AG09309 (cell line): ENCODE results near the gene DUSP28.

Experiments
- DNase-seq: peaks from one replicate; pipeline ENCODE4 v3.0.0-alpha.2; 2010; ENCODE audit warnings: low read depth
- H3K4me3 ChIP-seq: 2 replicates; pipeline ENCODE4 v1.5.1; 2011; ENCODE audit warnings: mild to moderate bottlenecking, low read depth, low read length, moderate library complexity; ENCODE audit not compliant: control insufficient read depth
- CTCF ChIP-seq: IDR thresholded peaks from 2 replicates; pipeline ENCODE4 v1.5.1; 2011; ENCODE audit warnings: mild to moderate bottlenecking, low read depth, low read length, inconsistent platforms; ENCODE audit not compliant: insufficient read depth, control insufficient read depth; ENCODE audit errors: missing control alignments

The DUSP28 gene

GRCh38 chr2:240591226-240591625, 31.1 kb downstream of the DUSP28 start:
- TF ChIP-seq CTCF = no peak
- no peak for DNase-seq
- no peak overlapping the region for H3K4me3 ChIP-seq

- H3K4me3 ChIP-seq = no peak overlapping the region
- no peak for DNase-seq
- no peak for TF ChIP-seq CTCF
Measured at GRCh38 chr2:240591784-240592183, 31.6 kb downstream of the DUSP28 start.

GRCh38 chr2:240593026-240593702, 33.0 kb downstream of the DUSP28 start:
- DNase-seq = no peak
- no peak overlapping the region for H3K4me3 ChIP-seq
- TF ChIP-seq CTCF = no peak

DNA sequence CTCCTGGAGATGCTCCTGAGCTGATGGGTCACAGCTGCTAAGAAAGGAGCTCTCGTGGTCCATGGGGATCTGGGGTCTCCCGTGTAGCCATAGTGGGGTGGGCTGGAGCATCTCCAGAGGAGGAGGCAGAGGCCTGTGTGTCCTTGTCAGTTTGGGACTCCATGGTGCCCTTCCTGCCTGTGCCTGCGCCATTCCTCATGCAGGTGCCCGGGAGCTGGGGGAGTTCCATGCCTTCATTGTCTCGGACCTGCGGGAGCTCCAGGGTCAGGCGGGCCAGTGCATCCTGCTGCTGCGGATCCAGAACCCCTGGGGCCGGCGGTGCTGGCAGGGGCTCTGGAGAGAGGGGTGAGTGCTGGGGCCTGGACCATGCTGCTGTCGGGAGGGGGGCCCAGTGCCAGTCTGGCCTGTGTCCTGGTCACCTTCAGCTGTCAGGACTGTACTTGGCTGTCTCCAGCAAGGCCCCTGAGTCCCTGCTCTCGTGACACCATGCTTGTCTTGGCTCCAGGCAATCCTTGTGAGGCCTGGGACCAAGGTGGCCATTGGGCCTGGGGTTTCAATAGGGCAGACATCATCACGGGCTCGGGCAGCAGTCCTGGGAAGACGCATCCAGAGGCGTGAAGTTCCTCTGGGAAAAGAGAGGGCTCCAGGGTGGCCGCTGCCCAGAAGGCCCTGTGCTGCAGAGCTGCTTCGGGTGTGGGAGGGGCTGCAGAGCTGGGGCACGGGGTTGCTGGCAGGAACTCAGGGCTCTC, 33.7 kb downstream of the DUSP28 start:
- no peak for DNase-seq
- no peak overlapping the region for H3K4me3 ChIP-seq
- no peak for TF ChIP-seq CTCF

- H3K4me3 ChIP-seq = no peak overlapping the region
- no peak for TF ChIP-seq CTCF
- no peak for DNase-seq
Measured at GRCh38 chr2:240594511-240595380, 34.6 kb downstream of the DUSP28 start.

- H3K4me3 ChIP-seq = no peak overlapping the region
- no peak for DNase-seq
- peak; percentile 18 for TF ChIP-seq CTCF
Measured at GRCh38 chr2:240595381-240596079, 35.4 kb downstream of the DUSP28 start.
